HG03196 (cell line): Measurements from ENCODE around the gene RPL7A.
"Not testable (repeated sequence)": the region's sequence is repeated elsewhere in the genome, so short reads cannot be mapped to it uniquely, and the experiment has no call there.

Experiments
- ATAC-seq: cut with Tn5 transposase; IDR thresholded peaks from one replicate; pipeline ENCODE4 v1.9.1; 2021; ENCODE audit not compliant: unreplicated experiment

Gene RPL7A

GRCh38 chr9:133327834-133328484 lies 20.1 kb upstream of the RPL7A start:
- no peak for ATAC-seq

GRCh38 chr9:133329306-133330156 lies 18.5 kb upstream of the RPL7A start:
- ATAC-seq: not testable (repeated sequence)

- ATAC-seq: no peak
These were observed 16.8 kb upstream of the RPL7A start for GRCh38 chr9:133331221-133331620.

GRCh38 chr9:133331641-133332380 lies 16.2 kb upstream of the RPL7A start:
- no peak for ATAC-seq

GRCh38 chr9:133332381-133332730 lies 15.7 kb upstream of the RPL7A start:
- ATAC-seq: no peak

GRCh38 chr9:133333011-133333410 lies 15.0 kb upstream of the RPL7A start:
- no peak for ATAC-seq

- no peak for ATAC-seq
These were observed 14.5 kb upstream of the RPL7A start for GRCh38 chr9:133333566-133333965.

GRCh38 chr9:133334161-133334560 lies 13.9 kb upstream of the RPL7A start:
- ATAC-seq: no peak

- not testable (repeated sequence) for ATAC-seq
These were observed 13.1 kb upstream of the RPL7A start for GRCh38 chr9:133334888-133335287.

- peak; percentile 84 for ATAC-seq
These were observed 11.8 kb upstream of the RPL7A start, which contains the start of gene SURF6 for GRCh38 chr9:133335924-133336811. Gene SURF6, minus strand, starts transcription at chr9:133336188. Its CDS starts 56 bp downstream, at chr9:133336132.

- no peak for ATAC-seq
These were observed 8.4 kb upstream of the RPL7A start for GRCh38 chr9:133339641-133340040.

GRCh38 chr9:133340256-133340655 lies 7.8 kb upstream of the RPL7A start:
- no peak for ATAC-seq

GRCh38 chr9:133340916-133341315 lies 7.1 kb upstream of the RPL7A start:
- ATAC-seq: no peak

- ATAC-seq: no peak
These were observed 6.5 kb upstream of the RPL7A start for GRCh38 chr9:133341369-133342068.

GRCh38 chr9:133342069-133342406 lies 6.0 kb upstream of the RPL7A start:
- no peak for ATAC-seq

- no peak for ATAC-seq
These were observed 5.4 kb upstream of the RPL7A start for GRCh38 chr9:133342570-133342969.

GRCh38 chr9:133344071-133344470 lies 3.9 kb upstream of the RPL7A start:
- no peak for ATAC-seq

GRCh38 chr9:133344979-133345378 lies 3.0 kb upstream of the RPL7A start:
- no peak for ATAC-seq

- no peak for ATAC-seq
These were observed 2.4 kb upstream of the RPL7A start for GRCh38 chr9:133345596-133345995.
